ENCODE measurements around the gene VTI1A. TPM values are rescaled to one million over a fixed set of nuclear protein-coding genes. Genes with fewer than 3 reads are reported as not detected.

VTI1A gene
- total and polyA plus RNA-seq, 2 of the 13 experiments (the other 11 are each of a cell fraction or from before 2014, with no cell fraction given), result 11.7 to 32.7 TPM

- no peak overlapping the region for H3K9ac ChIP-seq (ENCODE audit: insufficient read depth, low read depth, low read length)
- FAIRE-seq (no peak), ATAC-seq (no peak), DNase-seq (ENCODE audit: low spot score) (no peak)
- no peak for TF ChIP-seq ZFP41 (CRISPR knock-in tag; IDR thresholded peaks at IDR 0.05; ENCODE audit: borderline replicate concordance)
- no peak for TF ChIP-seq ZNF660 (CRISPR knock-in tag; IDR thresholded peaks at IDR 0.05; ENCODE audit: borderline replicate concordance, low read depth)
- no peak for TF ChIP-seq ZNF788 (CRISPR knock-in tag; IDR thresholded peaks at IDR 0.05; ENCODE audit: borderline replicate concordance)
- no peak for TF ChIP-seq MZF1 (CRISPR knock-in tag; IDR thresholded peaks at IDR 0.05; ENCODE audit: borderline replicate concordance)
- TF ChIP-seq ZFYVE20 (CRISPR knock-in tag; IDR thresholded peaks at IDR 0.05; ENCODE audit: borderline replicate concordance, low read depth), result no peak
- TF ChIP-seq ATF7-NPFF (CRISPR knock-in tag; IDR thresholded peaks at IDR 0.05; ENCODE audit: low read depth), result no peak
- TF ChIP-seq GMEB1 (CRISPR knock-in tag; IDR thresholded peaks at IDR 0.05; ENCODE audit: borderline replicate concordance), result no peak
- no peak for TF ChIP-seq RXRB (CRISPR knock-in tag; IDR thresholded peaks at IDR 0.05; ENCODE audit: borderline replicate concordance)
- no peak for TF ChIP-seq SAP130 (CRISPR knock-in tag; IDR thresholded peaks at IDR 0.05; ENCODE audit: low read depth)
- no peak for TF ChIP-seq CEBPG (CRISPR knock-in tag; IDR thresholded peaks at IDR 0.05)
- in situ Hi-C loops (cut with HindIII; ENCODE audit: extremely low pct_ligation_motif_present, low pct_unique_long_range_greater_than_20kb) (no loop called here), intact Hi-C loops (cut with micrococcal nuclease; ENCODE audit: unreplicated experiment) (no loop called here)
- H3K4me2 ChIP-seq (ENCODE audit: low read depth, low read length), result no peak overlapping the region
- no peak overlapping the region for H3K27ac ChIP-seq (ENCODE audit: extremely low read length, insufficient read depth, low read length)
- CTCF ChIA-PET (ENCODE audit: low intra/inter-chr PET ratio, low total read pairs), result no interaction called here
- no peak overlapping the region for H3K4me3 ChIP-seq (replicated peaks in 1 of 3; ENCODE audit: insufficient read depth in 1 of 3, low read depth in 2 of 3, low read length in 3 of 3)
- no peaks in the 10 kb centered on the region for H3K4me1 ChIP-seq (ENCODE audit: insufficient read depth, low read length)
- no peaks in the 10 kb centered on the region for H3K27me3 ChIP-seq (ENCODE audit: control insufficient read depth in 1 of 2, insufficient read depth in 2 of 2, low read length in 2 of 2)
- H3K79me2 ChIP-seq (ENCODE audit: insufficient read depth, low read length), result no peaks in the 10 kb centered on the region
- H2AFZ ChIP-seq (ENCODE audit: low read length), result no peak overlapping the region
- BruUV-seq (replicated peaks), result no TSS peak
- H4K20me1 ChIP-seq (ENCODE audit: insufficient read depth, low read length), result no peaks in the 10 kb centered on the region
- POLR2A ChIA-PET, result no interaction called here
- peaks cover 5% of the 10 kb centered on the region for H3K9me3 ChIP-seq (ENCODE audit: low read length)
- no peaks in the 10 kb centered on the region for H3K36me3 ChIP-seq (replicated peaks in 1 of 2; ENCODE audit: control insufficient read depth in 1 of 2, insufficient read depth in 2 of 2, low read length in 2 of 2)
Observed at GRCh38 chr10:112616647-112617046, 169.6 kb downstream of the VTI1A start.

Data from HepG2 (cell line).